NT2/D1 (cell line): ENCODE data around the gene ANXA2R.
"Not testable (repeated sequence)": the region's sequence is repeated elsewhere in the genome, so short reads cannot be mapped to it uniquely, and the experiment has no call there.

Experiments
- SUZ12 ChIP-seq: IDR thresholded peaks from 2 replicates; pipeline ENCODE4 v1.6.1; 2011; ENCODE audit not compliant: insufficient read length, insufficient read depth; ENCODE audit errors: extremely low read depth
- YY1 ChIP-seq: IDR thresholded peaks from 2 replicates; pipeline ENCODE4 v1.6.1; 2011; ENCODE audit not compliant: insufficient read length, insufficient read depth
- ZNF274 ChIP-seq: IDR thresholded peaks from 2 replicates; pipeline ENCODE4 v1.6.1; 2011; ENCODE audit warnings: mild to moderate bottlenecking, low read depth, low read length

DNA sequence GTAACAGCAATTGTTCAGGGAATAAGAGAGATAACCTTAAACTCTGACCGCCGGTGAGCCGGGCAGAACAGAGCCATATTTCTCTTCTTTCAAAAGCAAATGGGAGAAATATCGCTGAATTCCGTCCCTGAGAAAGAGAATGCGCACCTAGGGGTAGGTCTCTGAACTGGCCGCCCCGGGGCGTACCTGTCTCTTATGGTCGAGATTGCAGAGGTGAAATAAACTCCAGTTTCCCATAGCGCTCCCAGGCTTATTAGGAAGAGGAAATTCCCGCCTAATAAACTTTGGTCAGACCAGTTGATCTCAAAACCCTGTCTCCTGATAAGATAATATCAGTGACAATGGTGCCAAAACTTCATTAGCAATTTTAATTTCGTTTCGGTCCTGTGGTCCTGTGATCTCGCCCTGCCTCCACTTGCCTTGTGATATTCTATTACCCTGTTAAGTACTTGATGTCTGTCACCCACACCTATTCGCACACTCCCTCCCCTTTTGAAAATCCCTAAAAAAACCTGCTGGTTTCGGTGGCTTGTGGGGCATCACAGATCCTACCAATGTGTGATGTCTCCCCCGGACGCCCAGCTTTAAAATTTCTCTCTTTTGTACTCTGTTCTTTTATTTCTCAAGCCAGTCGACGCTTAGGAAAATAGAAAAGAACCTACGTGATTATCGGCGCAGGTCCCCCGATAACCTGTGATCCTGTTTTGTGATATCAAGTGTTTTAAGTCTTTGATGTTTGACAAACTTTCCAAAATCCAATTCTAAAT is 14.8 kb downstream of the ANXA2R start:
- not testable (repeated sequence) for TF ChIP-seq SUZ12, ZNF274, YY1
